HCT116 (cell line): Measurements from ENCODE around the gene SPATA16.

ENCODE experiments used
- ATF3 ChIP-seq: IDR thresholded peaks from 2 replicates; pipeline ENCODE4 v1.6.1; 2012
- CBX3 ChIP-seq: IDR thresholded peaks from 2 replicates; pipeline ENCODE4 v1.6.1; 2012; ENCODE audit warnings: low read depth
- CEBPB ChIP-seq: IDR thresholded peaks from 2 replicates; pipeline ENCODE4 v1.6.1; 2012; ENCODE audit warnings: low read depth
- CTCF ChIP-seq, 3 experiments: fragments of 200-600 bp in 1 of 3; sonication (generic) in 1 of 3; IDR thresholded peaks in 2 of 3; conservative IDR thresholded peaks in 1 of 3; 2 replicates each; pipeline ENCODE4 v1.5.1; 2012 to 2017; ENCODE audit warnings: low read depth in 2 of 3, low read length in 2 of 3, antibody characterized with exemption in 1 of 3, borderline replicate concordance in 1 of 3, control low read depth in 1 of 3, mild to moderate bottlenecking in 1 of 3, mixed read lengths in 1 of 3, mixed run types in 1 of 3, moderate library complexity in 1 of 3; ENCODE audit not compliant: insufficient read depth in 1 of 3
- EZH2 ChIP-seq: fragments of 200-600 bp; sonication (generic); IDR thresholded peaks from 2 replicates; pipeline ENCODE4 v1.6.1; 2017; ENCODE audit warnings: antibody characterized with exemption, mixed run types
- EZH2phosphoT487 ChIP-seq: fragments of 200-600 bp; IDR thresholded peaks from 2 replicates; pipeline ENCODE4 v1.6.1; 2018; ENCODE audit warnings: antibody characterized with exemption, borderline replicate concordance
- MAX ChIP-seq: IDR thresholded peaks from 2 replicates; pipeline ENCODE4 v1.6.1; 2012
- POLR2A ChIP-seq: IDR thresholded peaks from 2 replicates; pipeline ENCODE4 v1.7.0; 2011; ENCODE audit warnings: borderline replicate concordance; ENCODE audit not compliant: insufficient read depth, insufficient read length; ENCODE audit errors: extremely low read depth
- POLR2AphosphoS5 ChIP-seq: IDR thresholded peaks from 2 replicates; pipeline ENCODE4 v1.6.1; 2011; ENCODE audit warnings: mild to moderate bottlenecking, low read depth, low read length, moderate library complexity
- RAD21 ChIP-seq: IDR thresholded peaks from 2 replicates; pipeline ENCODE4 v1.6.1; 2012; ENCODE audit warnings: low read depth, mild to moderate bottlenecking
- REST ChIP-seq: IDR thresholded peaks from 2 replicates; pipeline ENCODE4 v1.6.1; 2012; ENCODE audit warnings: low read depth
- SIN3A ChIP-seq: IDR thresholded peaks from 2 replicates; pipeline ENCODE4 v1.6.1; 2012; ENCODE audit warnings: low read depth
- SRF ChIP-seq: IDR thresholded peaks from 2 replicates; pipeline ENCODE4 v1.6.1; 2012; ENCODE audit warnings: low read depth
- ZNF274 ChIP-seq: fragments of 200-500 bp; sonication (Bioruptor generic); IDR thresholded peaks from 2 replicates; pipeline ENCODE4 v1.6.1; 2014; ENCODE audit warnings: mild to moderate bottlenecking, low read depth, low read length, inconsistent platforms

- no peak for TF ChIP-seq POLR2AphosphoS5
- no peak for TF ChIP-seq CTCF (IDR thresholded peaks at IDR 0.05 in 2 of 3, conservative IDR thresholded peaks at IDR 0.05 in 1 of 3; ENCODE audit: borderline replicate concordance in 1 of 3, insufficient read depth in 1 of 3, low read depth in 2 of 3, low read length in 2 of 3)
- no peak for TF ChIP-seq MAX
- no peak for TF ChIP-seq ZNF274
- TF ChIP-seq EZH2: no peak
- TF ChIP-seq CEBPB: no peak
- TF ChIP-seq RAD21: no peak
- no peak for TF ChIP-seq CBX3
- TF ChIP-seq POLR2A: no peak
- TF ChIP-seq SIN3A: no peak
- no peak for TF ChIP-seq SRF
- no peak for TF ChIP-seq EZH2phosphoT487
- no peak for TF ChIP-seq ATF3
- TF ChIP-seq REST: no peak
Observed at GRCh38 chr3:172855037-172855436, 286.0 kb downstream of the SPATA16 start.
